HG03045 (cell line): ENCODE results near the gene OR13C8.
"Not testable (repeated sequence)": the region's sequence is repeated elsewhere in the genome, so short reads cannot be mapped to it uniquely, and the experiment has no call there.

Experiments
- ATAC-seq: cut with Tn5 transposase; IDR thresholded peaks from one replicate; pipeline ENCODE4 v1.9.1; 2021; ENCODE audit warnings: mild to moderate bottlenecking, moderate library complexity; ENCODE audit not compliant: unreplicated experiment

Gene OR13C8, protein sequence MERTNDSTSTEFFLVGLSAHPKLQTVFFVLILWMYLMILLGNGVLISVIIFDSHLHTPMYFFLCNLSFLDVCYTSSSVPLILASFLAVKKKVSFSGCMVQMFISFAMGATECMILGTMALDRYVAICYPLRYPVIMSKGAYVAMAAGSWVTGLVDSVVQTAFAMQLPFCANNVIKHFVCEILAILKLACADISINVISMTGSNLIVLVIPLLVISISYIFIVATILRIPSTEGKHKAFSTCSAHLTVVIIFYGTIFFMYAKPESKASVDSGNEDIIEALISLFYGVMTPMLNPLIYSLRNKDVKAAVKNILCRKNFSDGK

DNA sequence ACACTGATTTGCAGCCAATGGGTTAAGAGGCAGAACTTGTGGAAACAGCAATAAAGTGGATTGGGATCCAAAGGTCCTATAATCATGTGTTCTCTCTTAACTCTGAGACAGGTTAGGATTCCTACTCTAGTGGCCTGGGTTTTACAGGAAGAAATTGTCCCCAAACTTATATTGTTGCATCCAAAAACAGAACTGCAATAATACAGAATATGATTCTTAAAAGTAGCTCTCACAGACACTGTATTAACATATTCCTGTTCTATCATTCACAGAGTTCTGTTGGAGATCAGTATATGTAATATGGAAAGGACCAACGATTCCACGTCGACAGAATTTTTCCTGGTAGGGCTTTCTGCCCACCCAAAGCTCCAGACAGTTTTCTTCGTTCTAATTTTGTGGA is at the start of gene OR13C8:
Gene OR13C8 (plus strand): TSS at position 301 of the 400 bp plus-strand sequence. CDS start 0 bp downstream, at position 301.
- ATAC-seq: no peak

DNA sequence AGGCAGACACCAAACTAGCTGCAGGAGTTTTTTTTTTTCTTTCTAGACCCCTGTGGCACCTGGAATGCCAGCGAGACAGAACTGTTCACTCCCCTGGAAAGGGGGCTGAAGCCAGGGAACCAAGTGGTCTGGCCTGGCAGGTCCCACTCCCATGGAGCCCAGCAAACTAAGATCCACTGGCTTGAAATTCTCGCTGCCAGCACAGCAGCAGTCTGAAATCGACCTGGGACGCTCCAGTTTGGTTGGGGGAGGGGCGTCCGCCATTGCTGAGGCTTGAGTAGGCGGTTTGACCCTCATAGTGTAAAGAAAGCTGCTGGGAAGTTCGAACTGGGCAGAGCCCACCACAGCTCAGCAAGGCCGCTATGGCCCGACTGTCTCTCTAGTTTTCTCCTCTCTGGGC is 48.7 kb upstream of the OR13C8 start:
- ATAC-seq: not testable (repeated sequence)

- no peak for ATAC-seq
Measured at GRCh38 chr9:104527109-104527508, 41.9 kb upstream of the OR13C8 start, which contains the start of gene OR13C4. Gene OR13C4, minus strand, starts transcription at chr9:104527209. Its CDS starts 0 bp downstream, at chr9:104527209.

GRCh38 chr9:104536756-104537155 is 32.2 kb upstream of the OR13C8 start, which contains the start of gene OR13C3:
Gene OR13C3, minus strand, starts transcription at chr9:104536856. Its CDS starts 133 bp downstream, at chr9:104536723.
- ATAC-seq: no peak

DNA sequence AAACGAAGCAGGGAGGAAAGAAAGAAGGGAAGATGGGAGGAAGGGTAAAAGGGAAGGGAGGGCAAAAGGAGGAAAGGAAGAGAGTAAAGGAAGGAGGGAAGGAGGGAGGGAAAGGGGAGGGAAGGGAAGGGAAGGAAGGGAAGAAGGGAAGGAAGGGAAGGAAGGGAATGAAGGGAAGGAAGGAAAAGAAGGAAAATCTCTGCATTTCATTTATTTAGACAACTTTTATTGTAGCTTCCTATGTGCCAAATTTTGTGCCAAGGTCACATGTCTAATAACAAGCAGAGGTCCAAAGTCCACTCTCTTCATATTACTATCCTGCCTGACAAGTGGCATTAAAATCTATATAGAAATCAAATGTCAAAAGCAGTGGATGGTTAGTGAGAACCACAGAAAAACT is 29.7 kb upstream of the OR13C8 start:
- no peak for ATAC-seq

GRCh38 chr9:104544644-104545043 is 24.3 kb upstream of the OR13C8 start:
- ATAC-seq: no peak

GRCh38 chr9:104553261-104553660 is 15.7 kb upstream of the OR13C8 start:
- no peak for ATAC-seq

DNA sequence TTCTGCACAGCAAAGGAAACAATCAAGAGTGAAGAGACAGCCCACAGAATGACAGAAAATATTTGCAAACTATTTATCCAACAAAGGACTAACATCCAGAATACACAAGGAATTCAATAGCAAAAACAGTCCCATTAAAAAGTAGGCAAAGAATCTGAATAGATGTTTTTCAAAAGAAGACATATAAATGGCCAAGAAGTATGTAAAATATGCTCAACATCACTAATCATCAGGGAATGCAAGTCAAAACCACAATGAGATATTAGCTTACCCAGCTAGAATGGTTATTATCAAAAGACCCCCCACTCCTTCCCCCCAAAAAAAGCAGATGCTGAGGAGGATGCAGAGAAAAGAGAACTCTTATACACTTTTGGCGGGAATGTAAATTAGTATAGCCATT is 13.4 kb upstream of the OR13C8 start:
- no peak for ATAC-seq

GRCh38 chr9:104556830-104557634 is 11.9 kb upstream of the OR13C8 start:
- ATAC-seq: no peak

- no peak for ATAC-seq
Measured at GRCh38 chr9:104564358-104564757, 4.6 kb upstream of the OR13C8 start.

DNA sequence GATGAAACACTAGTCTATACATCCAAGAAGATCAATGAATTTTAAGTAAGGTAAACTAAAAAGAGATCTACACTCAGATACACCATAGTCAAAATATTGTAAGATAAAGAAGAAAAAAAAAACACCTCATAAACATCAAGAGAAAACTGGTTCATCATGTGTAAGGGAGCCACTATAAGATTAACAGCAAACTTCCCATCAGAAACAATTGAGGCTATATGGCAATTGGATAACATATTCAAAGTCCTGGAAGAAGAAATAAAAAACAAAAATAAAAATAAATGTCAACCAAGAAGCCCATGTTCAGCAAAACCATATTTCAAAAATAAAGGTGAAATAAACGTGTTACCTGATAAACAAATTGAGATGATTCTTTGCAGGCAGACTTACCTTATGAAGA is 3.6 kb downstream of the OR13C8 start:
- no peak for ATAC-seq

GRCh38 chr9:104575456-104575855 is 6.5 kb downstream of the OR13C8 start:
- no peak for ATAC-seq

- ATAC-seq: no peak
Measured at GRCh38 chr9:104577263-104577662, 8.3 kb downstream of the OR13C8 start.

DNA sequence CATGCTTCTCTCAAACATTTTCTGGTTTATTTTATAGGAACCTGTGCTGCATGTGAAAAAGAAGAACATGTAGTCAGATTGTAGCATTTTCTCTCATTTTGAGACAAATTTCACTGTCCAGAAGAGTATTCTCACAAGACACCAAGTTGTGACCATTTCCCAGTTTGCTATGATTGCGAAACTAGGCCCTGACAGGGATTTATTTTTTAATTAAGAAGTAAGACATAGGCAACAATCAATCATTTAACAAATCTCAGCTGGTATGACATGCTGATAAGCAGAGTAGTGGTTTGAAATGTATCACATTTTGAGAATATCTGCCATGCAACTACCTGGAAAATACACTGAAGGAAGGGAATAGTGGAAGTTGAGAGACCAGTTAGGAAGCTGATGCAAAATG is 11.6 kb downstream of the OR13C8 start:
- no peak for ATAC-seq

DNA sequence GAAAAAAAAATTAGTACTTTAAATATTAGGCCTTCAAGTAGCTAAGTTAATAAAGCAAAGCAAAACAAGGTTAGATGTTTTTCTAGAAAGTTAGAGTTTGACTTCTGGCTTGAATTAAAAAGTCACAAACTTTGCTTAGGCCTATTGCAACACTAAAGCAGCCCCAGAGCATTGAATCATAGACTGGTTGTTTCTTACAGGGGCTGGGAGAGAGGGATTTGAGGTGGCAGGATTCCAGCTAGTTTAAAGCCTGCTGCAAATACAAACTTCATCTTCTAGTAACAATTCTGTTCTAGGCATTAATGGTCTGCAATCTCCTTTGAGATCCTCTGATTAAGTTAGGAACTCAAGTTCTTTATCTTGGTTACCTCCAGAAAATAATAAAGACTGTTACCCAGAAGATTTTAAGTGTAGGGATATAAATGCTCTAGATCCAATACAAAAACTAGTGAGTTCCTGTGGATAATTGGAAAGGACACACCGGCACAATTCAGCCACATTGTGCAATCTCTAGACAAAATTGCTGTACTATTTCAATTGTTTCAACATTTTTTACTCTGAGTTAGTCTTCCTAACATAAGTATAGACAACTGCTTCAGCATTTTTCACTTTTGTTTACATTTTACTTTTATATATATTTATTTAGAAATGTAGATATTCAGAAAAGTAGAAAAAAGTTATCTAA is 17.7 kb downstream of the OR13C8 start:
- ATAC-seq: no peak

DNA sequence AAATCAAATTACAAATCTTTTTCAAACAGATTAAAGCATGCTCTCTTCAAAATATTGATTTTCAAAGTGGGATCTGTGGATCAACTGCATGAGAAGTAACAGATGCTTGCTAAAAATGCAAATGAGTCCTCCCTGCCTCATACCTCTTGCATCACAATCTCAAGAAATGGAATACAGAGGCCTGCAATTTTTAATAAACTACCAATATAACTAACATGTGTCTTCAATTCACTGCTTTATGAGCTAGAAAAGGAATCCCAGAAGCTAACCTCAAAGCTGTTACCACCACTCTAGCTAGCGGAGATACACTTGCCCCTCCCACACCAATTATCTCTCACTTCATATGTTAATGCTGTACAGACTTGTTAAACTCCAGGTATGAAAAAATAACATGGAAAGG is 20.7 kb downstream of the OR13C8 start:
- no peak for ATAC-seq

DNA sequence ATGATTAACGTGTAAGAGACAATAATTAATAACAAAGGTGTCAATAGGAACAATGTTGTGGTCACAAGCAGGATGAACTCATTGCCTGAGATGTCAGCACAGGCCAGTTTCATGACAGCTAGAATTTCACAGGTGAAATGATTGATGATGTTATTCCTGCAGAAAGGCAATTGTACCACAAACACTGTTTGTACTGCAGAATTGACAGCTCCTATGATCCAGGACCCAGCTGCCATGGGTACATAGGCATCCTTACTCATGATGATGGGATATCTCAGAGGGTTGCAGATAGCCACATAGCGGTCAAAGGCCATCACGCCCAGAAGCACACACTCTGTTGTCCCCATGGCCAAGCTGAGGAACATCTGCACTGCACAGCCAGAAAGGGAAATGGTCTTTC is 29.8 kb downstream of the OR13C8 start:
- not testable (repeated sequence) for ATAC-seq

DNA sequence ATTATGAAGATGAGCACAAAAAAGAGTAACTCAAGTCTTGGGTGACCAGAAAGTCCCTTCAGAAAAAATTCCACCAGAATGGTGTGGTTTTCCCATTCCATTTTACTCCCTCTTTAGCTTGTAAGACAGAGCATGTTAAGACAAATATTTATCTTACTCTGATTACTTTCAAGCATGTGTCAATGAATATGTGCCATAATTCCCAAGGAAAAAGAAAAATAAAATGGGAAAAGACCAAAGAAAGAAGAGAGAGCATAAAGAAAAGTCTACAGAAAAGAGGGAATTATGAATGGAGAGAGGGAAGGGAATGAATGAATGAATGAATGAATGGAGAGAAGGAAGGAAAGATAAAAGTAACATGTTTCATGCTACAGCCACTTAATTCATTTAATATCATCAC is 30.3 kb downstream of the OR13C8 start, which contains the start of gene OR13C5:
Gene OR13C5 (minus strand): TSS at position 101 of the 400 bp plus-strand sequence. CDS start 0 bp downstream, at position 101.
- not testable (repeated sequence) for ATAC-seq

GRCh38 chr9:104604801-104605200 is 35.8 kb downstream of the OR13C8 start:
- no peak for ATAC-seq

DNA sequence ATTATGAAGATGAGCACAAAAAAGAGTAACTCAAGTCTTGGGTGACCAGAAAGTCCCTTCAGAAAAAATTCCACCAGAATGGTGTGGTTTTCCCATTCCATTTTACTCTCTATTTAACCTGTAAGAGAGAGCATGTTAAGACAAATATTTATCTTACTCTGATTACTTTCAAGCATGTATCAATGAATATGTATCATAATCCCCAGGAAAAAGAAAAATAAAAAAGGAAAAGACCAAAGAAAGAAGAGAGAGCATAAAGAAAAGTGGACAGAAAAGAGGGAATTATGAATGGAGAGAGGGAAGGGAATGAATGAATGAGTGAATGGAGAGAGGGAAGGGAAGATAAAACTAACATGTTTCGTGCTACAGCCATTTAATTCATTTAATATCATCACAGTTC is 36.6 kb downstream of the OR13C8 start, which contains the start of gene OR13C2:
Gene OR13C2 (minus strand): TSS at position 101 of the 400 bp plus-strand sequence. CDS start 0 bp downstream, at position 101.
- ATAC-seq: not testable (repeated sequence)

DNA sequence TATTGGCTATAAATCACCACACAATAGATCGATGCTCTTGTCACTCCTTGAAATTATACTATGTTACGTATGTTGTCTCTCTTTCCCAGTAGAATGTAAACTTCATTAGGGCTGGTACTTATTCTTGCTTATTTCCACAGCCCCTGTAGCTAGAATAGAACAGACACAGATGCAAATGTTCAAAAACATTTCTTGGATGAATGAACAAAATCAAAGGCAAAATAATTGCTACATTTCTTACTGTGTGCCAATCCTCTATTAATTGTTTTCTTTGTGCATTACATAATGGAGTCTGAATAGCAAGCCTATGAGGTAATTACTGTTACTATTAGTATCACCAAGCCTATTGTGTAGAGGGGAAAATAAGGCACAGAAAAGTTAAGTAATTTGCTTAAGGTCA is 37.2 kb downstream of the OR13C8 start:
- ATAC-seq: no peak
